IMR-90 (cell line): Measurements from ENCODE around the gene SERPINB1. TPM values are rescaled to one million over a fixed set of nuclear protein-coding genes. Genes with fewer than 3 reads are reported as not detected.

Source experiments
- ATAC-seq: fragments of 200-7000 bp; cut with Tn5 transposase; 2 replicates; pipeline ENCODE4 v1.9.1; 2020; ENCODE audit warnings: low read depth, mild to moderate bottlenecking, moderate library complexity
- BruUV-seq: library from RNA; stranded (reverse); fragments of 400-500 nt; replicated peaks from 2 replicates; lab custom pipeline; 2021; lab: Mats Ljungman, UMichigan
- CTCF ChIA-PET: fragments of 300-600 bp; formaldehyde crosslinking; extraction: SDS; loops from one replicate; lab custom pipeline; 2021; ENCODE audit warnings: antibody characterized with exemption; lab: Yijun Ruan, JAX
- POLR2A ChIA-PET: fragments of 300-600 bp; sonication (Branson Sonifier 250); formaldehyde crosslinking; loops from one replicate; lab custom pipeline; 2022; ENCODE audit warnings: antibody characterized with exemption; ENCODE audit not compliant: unreplicated experiment; lab: Charles Lee
- DNase-seq: peaks from one replicate; pipeline ENCODE4 v3.0.0; 2013
- H2AFZ ChIP-seq: replicated peaks from 2 replicates; pipeline ENCODE3; 2013; ENCODE audit warnings: low read length, mild to moderate bottlenecking; ENCODE audit not compliant: poor library complexity
- H2AK5ac ChIP-seq: 2 replicates; pipeline ENCODE4 v1.6.1; 2013; ENCODE audit warnings: low read depth, low read length, inconsistent platforms
- H2AK9ac ChIP-seq: replicated peaks from 2 replicates; pipeline ENCODE3; 2013; ENCODE audit warnings: mild to moderate bottlenecking, low read depth, low read length, moderate library complexity; ENCODE audit not compliant: poor library complexity
- H2BK120ac ChIP-seq: 2 replicates; pipeline ENCODE4 v1.6.1; 2013; ENCODE audit warnings: low read depth, low read length, inconsistent platforms
- H2BK15ac ChIP-seq: 3 replicates; pipeline ENCODE4 v1.6.1; 2013; ENCODE audit warnings: low read depth, low read length, inconsistent platforms
- H2BK20ac ChIP-seq: 2 replicates; pipeline ENCODE4 v1.6.1; 2013; ENCODE audit warnings: low read depth, mild to moderate bottlenecking, inconsistent platforms, low read length, moderate library complexity
- H2BK5ac ChIP-seq: 2 replicates; pipeline ENCODE4 v1.6.1; 2013; ENCODE audit warnings: mild to moderate bottlenecking, low read depth, low read length, inconsistent platforms; ENCODE audit not compliant: poor library complexity, severe bottlenecking
- H3K14ac ChIP-seq: replicated peaks from 2 replicates; pipeline ENCODE4 v1.6.1; 2013; ENCODE audit warnings: low read depth, low read length, inconsistent platforms
- H3K18ac ChIP-seq: 2 replicates; pipeline ENCODE4 v1.6.1; 2013; ENCODE audit warnings: low read depth, low read length, control low read depth
- H3K23ac ChIP-seq: 2 replicates; pipeline ENCODE4 v1.6.1; 2013; ENCODE audit warnings: low read depth, low read length, inconsistent platforms
- H3K27ac ChIP-seq: 2 replicates; pipeline ENCODE4 v1.5.1; 2013; ENCODE audit warnings: mild to moderate bottlenecking, control low read depth, low read length; ENCODE audit not compliant: insufficient read depth
- H3K27me3 ChIP-seq: 2 replicates; pipeline ENCODE4 v1.6.1; 2013; ENCODE audit warnings: low read length; ENCODE audit not compliant: control insufficient read depth, insufficient read depth
- H3K36me3 ChIP-seq: 2 replicates; pipeline ENCODE4 v1.6.1; 2013; ENCODE audit warnings: low read length, mixed read lengths; ENCODE audit not compliant: control insufficient read depth, insufficient read depth
- H3K4ac ChIP-seq: 2 replicates; pipeline ENCODE4 v1.6.1; 2013; ENCODE audit warnings: low read depth, low read length, inconsistent platforms
- H3K4me1 ChIP-seq: 2 replicates; pipeline ENCODE4 v1.6.1; 2013; ENCODE audit warnings: low read length, mixed read lengths; ENCODE audit not compliant: control insufficient read depth, insufficient read depth
- H3K4me2 ChIP-seq: 2 replicates; pipeline ENCODE4 v1.6.1; 2013; ENCODE audit warnings: low read depth, mild to moderate bottlenecking, control low read depth, low read length, moderate library complexity
- H3K4me3 ChIP-seq: 2 replicates; pipeline ENCODE4 v1.5.1; 2013; ENCODE audit warnings: low read depth, mild to moderate bottlenecking, control low read depth, low read length, moderate library complexity; ENCODE audit not compliant: insufficient read depth
- H3K56ac ChIP-seq: 2 replicates; pipeline ENCODE4 v1.6.1; 2013; ENCODE audit warnings: low read length, inconsistent platforms; ENCODE audit not compliant: insufficient read depth; ENCODE audit errors: extremely low read depth
- H3K79me1 ChIP-seq, 2 experiments: 2 replicates each; pipeline ENCODE4 v1.6.1; 2013; ENCODE audit warnings: low read length in 2 of 2, inconsistent platforms in 1 of 2, low read depth in 1 of 2
- H3K9ac ChIP-seq: 2 replicates; pipeline ENCODE4 v1.6.1; 2013; ENCODE audit warnings: low read depth, low read length, control low read depth
- H3K9me1 ChIP-seq: 2 replicates; pipeline ENCODE4 v1.6.1; 2013; ENCODE audit warnings: low read length, inconsistent platforms; ENCODE audit not compliant: insufficient read depth
- H3K9me3 ChIP-seq: 2 replicates; pipeline ENCODE4 v1.6.1; 2013; ENCODE audit warnings: low read length; ENCODE audit not compliant: control insufficient read depth, insufficient read depth
- H4K20me1 ChIP-seq: 2 replicates; pipeline ENCODE4 v1.6.1; 2013; ENCODE audit warnings: low read length, inconsistent platforms; ENCODE audit not compliant: insufficient read depth
- H4K5ac ChIP-seq: 2 replicates; pipeline ENCODE4 v1.6.1; 2013; ENCODE audit warnings: mild to moderate bottlenecking, low read depth, low read length, control low read depth
- H4K8ac ChIP-seq, 2 experiments: 2 replicates each; pipeline ENCODE4 v1.6.1; 2013; ENCODE audit warnings: low read depth in 2 of 2, low read length in 2 of 2, control low read depth in 1 of 2, inconsistent platforms in 1 of 2
- H4K91ac ChIP-seq: 2 replicates; pipeline ENCODE4 v1.6.1; 2013; ENCODE audit warnings: low read depth, low read length, inconsistent platforms; ENCODE audit not compliant: insufficient read depth
- CEBPB ChIP-seq: IDR thresholded peaks from 2 replicates; pipeline ENCODE4 v1.6.1; 2012; ENCODE audit warnings: low read depth, low read length, improper control_type of control experiment
- CTCF ChIP-seq: conservative IDR thresholded peaks from 2 replicates; pipeline ENCODE4 v1.5.1; 2012; ENCODE audit warnings: mild to moderate bottlenecking, low read depth, low read length, improper control_type of control experiment
- FOS ChIP-seq: fragments of 150-350 bp; IDR thresholded peaks from 2 replicates; pipeline ENCODE4 v1.6.1; 2016; ENCODE audit warnings: low read depth, low read length
- MAFK ChIP-seq: IDR thresholded peaks from 2 replicates; pipeline ENCODE4 v1.6.1; 2012; ENCODE audit warnings: low read depth, low read length, improper control_type of control experiment
- MAZ ChIP-seq: IDR thresholded peaks from 2 replicates; pipeline ENCODE4 v1.6.1; 2012; ENCODE audit warnings: low read depth, mild to moderate bottlenecking, low read length, improper control_type of control experiment, moderate library complexity, borderline replicate concordance
- MXI1 ChIP-seq: IDR thresholded peaks from 2 replicates; pipeline ENCODE4 v1.6.1; 2012; ENCODE audit warnings: low read depth, mild to moderate bottlenecking, low read length, moderate library complexity, borderline replicate concordance
- POLR2A ChIP-seq: IDR thresholded peaks from 2 replicates; pipeline ENCODE4 v1.6.1; 2012; ENCODE audit warnings: mild to moderate bottlenecking, low read depth, low read length
- RCOR1 ChIP-seq: IDR thresholded peaks from 2 replicates; pipeline ENCODE4 v1.6.1; 2012; ENCODE audit warnings: mild to moderate bottlenecking, low read length, improper control_type of control experiment; ENCODE audit not compliant: insufficient replicate concordance
- RFX5 ChIP-seq: IDR thresholded peaks from 2 replicates; pipeline ENCODE4 v1.8.0; 2012; ENCODE audit warnings: low read depth, mild to moderate bottlenecking, low read length, moderate library complexity
- SMC3 ChIP-seq: fragments of 150-350 bp; IDR thresholded peaks from 2 replicates; pipeline ENCODE4 v1.6.1; 2016; ENCODE audit warnings: low read depth, mild to moderate bottlenecking, antibody characterized with exemption, low read length, moderate library complexity
- USF2 ChIP-seq: fragments of 150-350 bp; IDR thresholded peaks from 2 replicates; pipeline ENCODE4 v1.6.1; 2017; ENCODE audit warnings: mild to moderate bottlenecking, antibody characterized with exemption, low read length, low read depth
- dilution Hi-C: fragments of 300-500 bp; cut with HindIII; formaldehyde crosslinking; loops from one replicate; pipeline ENCODE4 v1.14.3; 2018; ENCODE audit warnings: low sequenced_read_pairs; ENCODE audit not compliant: unreplicated experiment
- in situ Hi-C: fragments of 300-500 bp; cut with MboI; formaldehyde crosslinking; loops from 3 replicates; pipeline ENCODE4 v1.14.3; 2019; ENCODE audit warnings: low sequenced_read_pairs, inconsistent platforms, mixed read lengths
- intact Hi-C: fragments of 100-400 bp; cut with micrococcal nuclease; formaldehyde crosslinking; loops from 2 replicates; pipeline ENCODE4 v1.10.0; 2022
- polyA plus RNA-seq, 3 experiments: library from polyadenylated mRNA; depleted of rRNA; stranded (reverse); fragments of >200 nt; gene quantifications; 2 replicates each; pipeline ENCODE4 v1.2.3, GENCODE V29; 2012; ENCODE audit warnings: low replicate concordance in 1 of 3
- total RNA-seq: library from RNA; depleted of rRNA; stranded (reverse); fragments of >200 nt; gene quantifications from 2 replicates; pipeline ENCODE4 v1.2.3, GENCODE V29; 2012

Gene SERPINB1
- total and polyA plus RNA-seq, 2 of the 4 experiments (the other 2 are of a cell fraction): 6.1 to 9.1 TPM

- Histone ChIP-seq H4K91ac (no peak overlapping the region), H3K79me1 (peaks cover 5 to 10% of the 10 kb centered on the region in 2 experiments; a peak in 3 of 4 replicates), H3K9me3 (no peaks in the 10 kb centered on the region), H2BK5ac (no peak overlapping the region), H3K36me3 (no peaks in the 10 kb centered on the region), H3K27ac (no peak overlapping the region), H3K56ac (no peak overlapping the region), H2BK15ac (no peak overlapping the region), H2BK20ac (no peak overlapping the region), H3K27me3 (no peaks in the 10 kb centered on the region), H3K4me1 (peaks cover 5% of the 10 kb centered on the region), H3K4me2 (no peak overlapping the region), H2AFZ (no peak overlapping the region), H4K8ac (no peak overlapping the region), H3K9ac (no peak overlapping the region), H4K5ac (no peak overlapping the region), H3K9me1 (peaks cover 8% of the 10 kb centered on the region), H3K18ac (no peak overlapping the region), H2AK5ac (no peak overlapping the region), H3K14ac (no peak overlapping the region), H3K23ac (no peak overlapping the region), H3K4ac (no peak overlapping the region), H4K20me1 (no peaks in the 10 kb centered on the region), H2BK120ac (no peak overlapping the region), H3K4me3 (no peak overlapping the region), H2AK9ac (no peak overlapping the region)
- dilution Hi-C loops: no loop called here
- no peak for ATAC-seq
- CTCF ChIA-PET: no interaction called here
- no peak for DNase-seq
- intact Hi-C loops: no loop called here
- in situ Hi-C loops: no loop called here
- no TSS peak for BruUV-seq
- POLR2A ChIA-PET: no interaction called here
- no peak for TF ChIP-seq CTCF
- no peak for TF ChIP-seq CEBPB
- TF ChIP-seq MAZ: no peak
- TF ChIP-seq USF2: no peak
- no peak for TF ChIP-seq FOS
- no peak for TF ChIP-seq MXI1
- TF ChIP-seq POLR2A: no peak
- TF ChIP-seq SMC3: no peak
- TF ChIP-seq RCOR1: no peak
- no peak for TF ChIP-seq MAFK
- TF ChIP-seq RFX5: no peak
Measured at GRCh38 chr6:2816158-2816557, 25.5 kb downstream of the SERPINB1 start.
